AG04449 (cell line): ENCODE data around the gene FARS2.

ENCODE experiments used
- CTCF ChIA-PET: fragments of 350-600 bp; formaldehyde crosslinking; extraction: SDS; loops from one replicate; lab custom pipeline; 2021; ENCODE audit warnings: antibody characterized with exemption; lab: Yijun Ruan, JAX
- POLR2A ChIA-PET: fragments of 400-600, 350-600 bp; formaldehyde crosslinking; extraction: SDS; loops from one replicate; lab custom pipeline; 2020; ENCODE audit warnings: antibody characterized with exemption, inconsistent platforms; lab: Yijun Ruan, JAX
- DNase-seq: peaks from one replicate; pipeline ENCODE4 v3.0.0-alpha.2; 2010; ENCODE audit warnings: low read depth, low spot score
- H3K4me3 ChIP-seq: 2 replicates; pipeline ENCODE4 v1.5.1; 2011; ENCODE audit warnings: low read depth, mild to moderate bottlenecking, control low read depth, low read length
- CTCF ChIP-seq: IDR thresholded peaks from one replicate; pipeline ENCODE4 v1.5.1; 2011; ENCODE audit warnings: mild to moderate bottlenecking, moderate library complexity, low read length, control low read depth, inconsistent platforms; ENCODE audit not compliant: insufficient read depth; ENCODE audit errors: missing control alignments

The FARS2 gene

GRCh38 chr6:5729080-5729434 is 467.7 kb downstream of the FARS2 start:
- CTCF ChIA-PET = no interaction called here
- no peak for TF ChIP-seq CTCF
- no peak overlapping the region for H3K4me3 ChIP-seq

GRCh38 chr6:5729813-5730517 is 468.7 kb downstream of the FARS2 start:
- TF ChIP-seq CTCF = no peak
- H3K4me3 ChIP-seq = no peak overlapping the region
- DNase-seq = no peak
- ChIA-PET CTCF (no interaction called here), POLR2A (no interaction called here)

More at GRCh38 chr6:5729080-5729434, 467.7 kb downstream of the FARS2 start:
- POLR2A ChIA-PET = no interaction called here
- DNase-seq = no peak

- ChIA-PET POLR2A (no interaction called here), CTCF (no interaction called here)
- no peak for DNase-seq
- no peak overlapping the region for H3K4me3 ChIP-seq
- TF ChIP-seq CTCF = no peak
Measured at GRCh38 chr6:5730585-5731263, 469.4 kb downstream of the FARS2 start.

- POLR2A ChIA-PET = no interaction called here
- DNase-seq = no peak
- H3K4me3 ChIP-seq = no peak overlapping the region
- CTCF ChIA-PET = no interaction called here
- no peak for TF ChIP-seq CTCF
Measured at GRCh38 chr6:5731435-5731834, 470.1 kb downstream of the FARS2 start.

- DNase-seq = no peak
- POLR2A ChIA-PET = no interaction called here
- no peak overlapping the region for H3K4me3 ChIP-seq
- no peak for TF ChIP-seq CTCF
- CTCF ChIA-PET = no interaction called here
Measured at GRCh38 chr6:5732496-5732895, 471.2 kb downstream of the FARS2 start.

GRCh38 chr6:5736016-5736738 is 474.9 kb downstream of the FARS2 start:
- ChIA-PET CTCF (interaction anchor here (0.9 to 1.5 kb wide), 3 partner anchors 8 to 265 kb away, joined by 3 to 4 read pairs (median 4); no protein-coding TSS in a partner anchor), POLR2A (no interaction called here)

More at GRCh38 chr6:5736016-5736738, 474.9 kb downstream of the FARS2 start:
- no peak for TF ChIP-seq CTCF
- no peak overlapping the region for H3K4me3 ChIP-seq
- DNase-seq = no peak
